ENCODE data around the gene KIRREL2.
"Not testable (repeated sequence)": the region's sequence is repeated elsewhere in the genome, so short reads cannot be mapped to it uniquely, and the experiment has no call there.

Gene KIRREL2

DNA sequence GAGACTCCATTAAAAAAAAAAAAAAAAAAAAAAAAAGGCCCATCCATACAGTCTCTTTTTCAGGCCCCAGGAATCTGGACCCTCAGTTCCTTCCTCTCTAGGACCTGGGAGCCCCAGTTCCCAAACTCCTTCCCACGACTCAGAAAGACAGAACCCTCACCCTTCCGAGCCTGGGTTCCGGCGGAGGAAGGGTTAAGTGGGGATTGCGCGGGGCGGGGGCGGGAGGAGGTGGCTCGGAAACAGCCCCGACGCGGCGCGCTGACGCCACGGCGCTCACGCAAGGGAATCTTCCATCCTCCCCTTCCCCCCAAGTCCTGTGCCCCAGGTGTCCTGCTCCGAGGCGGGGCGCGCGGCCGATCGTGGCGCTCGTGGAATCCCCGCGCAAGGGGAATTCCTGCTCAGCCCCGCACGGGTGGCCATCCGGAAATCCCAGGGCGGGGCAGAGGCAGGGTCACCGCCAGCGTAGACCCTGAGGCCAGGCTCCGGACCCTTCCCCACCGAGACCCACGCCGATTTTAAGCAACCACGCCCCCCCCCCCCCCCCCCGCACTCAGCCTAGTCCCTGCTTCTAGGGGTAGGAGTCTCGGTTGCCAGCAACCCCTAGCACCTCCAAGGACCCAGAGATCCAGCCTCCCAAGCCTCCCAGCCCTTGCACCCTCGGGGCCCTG, 43.0 kb downstream of the KIRREL2 start:
- DNase-seq, result peak; percentile 85

GRCh38 chr19:35901055-35901644, 44.4 kb downstream of the KIRREL2 start:
- DNase-seq, result no peak

DNA sequence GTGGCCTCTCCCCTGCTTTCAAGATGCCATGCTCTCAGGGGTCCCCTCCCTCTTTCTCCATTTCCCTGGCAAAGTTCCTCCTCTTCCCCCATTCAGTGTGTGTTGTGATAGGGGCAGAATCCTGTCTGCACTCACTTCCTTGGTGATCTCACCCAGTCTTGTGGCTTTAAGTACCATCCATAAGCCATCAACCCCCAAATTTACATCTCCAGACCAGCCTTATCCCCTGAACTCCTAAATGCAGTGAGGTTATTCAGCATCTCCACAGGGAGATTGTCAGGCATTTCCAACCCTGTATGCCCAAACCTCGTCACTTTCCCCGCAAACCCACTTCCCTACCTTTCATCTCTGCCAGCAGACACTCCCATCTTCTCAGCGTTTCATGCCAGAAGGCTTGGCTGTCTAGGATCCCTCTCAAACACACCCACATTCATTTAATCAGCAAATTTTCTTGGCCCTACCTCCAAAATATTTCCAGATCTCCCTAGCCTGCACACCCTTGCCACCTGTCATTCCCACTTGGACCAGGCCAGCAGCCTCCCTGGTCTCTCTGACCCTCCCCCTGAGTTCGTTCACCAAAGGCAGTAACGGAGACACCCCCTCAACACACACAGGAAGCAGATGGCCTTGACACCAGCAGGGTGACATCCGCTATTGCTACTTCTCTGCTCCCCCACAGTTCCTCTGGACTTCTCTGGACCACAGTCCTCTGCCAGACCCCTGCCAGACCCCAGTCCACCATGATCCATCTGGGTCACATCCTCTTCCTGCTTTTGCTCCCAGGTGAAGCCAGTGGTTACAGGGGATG, 45.3 kb downstream of the KIRREL2 start, which contains the start of gene HCST:
Gene HCST (plus strand): TSS at position 676 of the 808 bp plus-strand sequence. CDS start 65 bp downstream, at position 741.
- no peak for DNase-seq

- DNase-seq, result no peak
These were observed 46.3 kb downstream of the KIRREL2 start for GRCh38 chr19:35902870-35903475.

GRCh38 chr19:35903550-35904179, 47.0 kb downstream of the KIRREL2 start:
- DNase-seq, result peak; percentile 82

DNA sequence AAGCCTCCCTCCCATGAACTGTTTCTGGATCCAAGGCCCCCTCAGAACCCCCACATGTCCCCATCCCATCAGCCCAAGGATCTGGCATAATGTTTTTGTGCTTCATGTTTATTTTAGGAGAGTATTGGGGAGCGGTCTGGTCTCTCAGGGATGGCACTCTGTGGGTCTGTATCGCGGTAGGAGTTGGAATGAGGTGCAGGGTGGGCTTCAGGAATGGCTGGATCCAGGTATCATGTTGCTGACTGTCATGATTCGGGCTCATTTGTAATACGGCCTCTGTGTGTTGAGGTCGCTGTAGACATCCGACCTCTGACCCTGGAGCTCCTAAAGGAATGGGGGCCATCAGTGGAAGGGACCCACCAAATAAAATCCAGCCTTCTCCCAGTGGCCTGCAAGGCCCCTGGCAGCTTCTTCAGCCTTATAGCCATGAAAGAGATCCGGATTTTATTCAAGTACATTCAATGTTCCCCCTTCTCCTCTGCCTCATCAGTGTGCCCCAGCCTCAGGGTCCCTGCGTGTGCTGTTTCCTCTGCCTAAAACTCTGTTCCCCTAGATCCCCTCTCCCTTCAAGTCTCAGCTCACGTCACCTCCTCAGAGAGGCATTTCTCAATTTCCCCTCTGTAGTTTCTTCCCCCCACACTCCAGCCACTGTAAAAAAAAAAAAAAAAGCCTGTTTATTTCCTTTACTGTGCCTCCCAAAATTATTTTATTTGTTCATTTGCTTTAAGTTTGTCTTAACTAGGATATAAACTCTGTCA, 47.8 kb downstream of the KIRREL2 start:
- no peak for DNase-seq

DNA sequence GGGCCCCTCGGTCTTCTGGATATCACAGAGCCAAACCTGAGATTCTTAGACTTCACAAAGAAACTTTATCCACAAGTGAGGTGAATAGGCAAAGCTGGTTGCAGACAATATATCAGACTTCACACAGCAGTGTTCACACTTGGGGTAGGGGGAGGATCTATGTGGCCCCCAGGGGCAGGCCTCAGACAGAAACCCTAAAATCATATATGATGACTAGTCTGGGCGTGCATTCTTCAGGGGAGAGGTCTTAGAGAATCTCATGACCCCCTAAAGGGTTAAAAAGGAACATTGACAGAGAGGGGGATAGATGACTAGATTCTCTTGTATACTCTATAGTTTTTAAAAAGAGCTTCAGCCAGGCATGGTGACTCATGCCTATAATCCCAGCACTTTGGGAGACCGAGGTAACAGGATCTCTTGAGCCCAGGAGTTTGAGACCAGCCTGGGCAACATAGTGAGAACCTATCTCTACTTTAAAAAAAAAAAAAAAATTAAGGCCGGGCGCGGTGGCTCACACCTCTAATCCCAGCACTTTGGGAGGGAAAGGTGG, 48.5 kb downstream of the KIRREL2 start:
- DNase-seq, result no peak

DNA sequence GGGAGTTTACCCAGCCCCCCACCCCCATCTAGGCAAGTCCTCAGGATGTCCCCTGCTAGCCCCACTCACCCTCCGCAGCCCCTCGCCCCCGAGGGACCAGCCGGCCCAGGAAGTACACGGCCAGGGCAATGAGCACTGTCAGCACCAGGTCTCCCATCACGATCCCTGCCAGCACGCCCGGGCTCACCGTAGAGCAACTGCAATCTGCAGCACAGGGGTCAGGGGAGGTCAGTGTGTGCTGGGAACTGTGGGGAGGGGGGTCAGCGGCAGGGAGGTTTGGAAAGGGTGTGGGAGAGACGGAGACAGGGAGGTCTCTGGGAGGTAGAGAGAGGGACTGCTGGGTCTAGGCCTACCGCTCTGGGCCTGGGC, 50.6 kb downstream of the KIRREL2 start:
- no peak for DNase-seq

DNA sequence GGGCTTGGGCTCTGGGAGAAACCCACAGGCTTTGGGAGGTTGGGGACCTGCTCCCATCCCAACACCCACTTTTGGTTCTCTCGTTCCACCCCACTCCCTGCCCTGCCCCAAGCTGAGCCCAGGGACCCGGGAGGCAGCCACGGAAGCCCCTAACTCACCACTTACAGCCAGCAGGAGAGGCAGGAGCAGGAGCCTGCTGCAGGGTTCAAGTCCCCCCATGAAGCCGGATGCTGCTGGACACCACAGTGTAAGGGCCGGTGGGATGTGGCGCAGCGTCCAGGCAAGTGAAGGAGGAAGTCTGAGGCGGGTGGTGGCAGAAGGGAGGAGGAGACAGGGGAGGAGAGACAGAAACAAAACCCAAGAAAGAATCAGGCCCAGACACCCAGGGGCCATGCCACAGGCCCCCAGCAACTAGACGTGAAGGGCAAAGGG, 51.3 kb downstream of the KIRREL2 start, which contains the start of gene TYROBP:
Gene TYROBP (minus strand): TSS at position 286 of the 432 bp plus-strand sequence. CDS start 67 bp downstream, at position 219.
- no peak for DNase-seq

DNA sequence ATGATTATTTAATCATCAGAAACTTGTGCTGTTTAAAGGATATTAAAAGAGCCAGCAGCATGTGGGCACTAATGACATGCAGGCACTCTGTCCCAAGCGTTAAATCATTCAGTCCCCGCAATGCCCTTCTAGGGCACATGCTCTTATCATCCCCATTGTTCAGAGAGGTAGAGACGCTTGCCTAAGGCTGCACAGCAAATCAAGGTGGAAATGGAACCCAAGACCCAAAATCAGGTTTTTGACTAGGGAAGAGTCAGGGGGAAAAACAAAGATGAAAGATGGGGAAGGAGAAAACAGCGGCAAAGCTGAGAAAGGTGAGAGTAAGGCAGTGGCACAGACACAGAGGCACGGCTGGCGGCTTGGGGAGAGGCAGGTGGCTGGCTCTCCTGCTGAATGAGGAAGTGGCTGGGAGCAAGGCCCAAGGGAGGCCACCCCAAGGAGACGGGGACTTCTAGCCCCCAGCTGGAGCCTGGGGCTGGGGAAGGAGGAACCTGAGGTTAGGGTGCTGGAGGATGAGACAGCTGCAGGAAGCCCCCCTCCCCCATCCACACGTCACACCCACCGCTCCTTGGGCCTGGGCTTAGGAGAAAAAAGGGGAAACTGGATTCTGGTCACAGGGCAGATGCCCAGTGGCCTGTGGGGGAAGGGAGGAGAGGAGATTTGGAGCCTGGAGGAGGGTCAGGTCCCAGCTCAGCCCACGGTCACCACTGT, 52.4 kb downstream of the KIRREL2 start:
- DNase-seq, result no peak

DNA sequence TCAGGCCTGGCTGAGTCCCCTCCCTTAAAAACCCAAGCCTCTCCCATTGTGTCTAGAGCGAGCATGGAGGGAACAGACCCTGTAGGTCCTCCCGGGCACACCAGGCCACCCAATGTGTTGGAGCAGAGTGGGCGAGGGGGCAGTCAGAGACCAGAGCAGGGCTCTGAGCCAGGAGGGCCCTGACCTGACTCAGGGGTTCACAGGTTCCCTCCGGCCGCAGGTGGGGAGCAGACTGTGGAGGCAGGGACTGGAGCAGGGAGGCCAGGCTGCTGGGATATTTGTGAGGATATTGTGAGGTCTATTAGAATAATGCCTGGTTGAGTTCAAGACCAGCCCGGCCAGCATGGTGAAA, 52.9 kb downstream of the KIRREL2 start:
- DNase-seq, result no peak

DNA sequence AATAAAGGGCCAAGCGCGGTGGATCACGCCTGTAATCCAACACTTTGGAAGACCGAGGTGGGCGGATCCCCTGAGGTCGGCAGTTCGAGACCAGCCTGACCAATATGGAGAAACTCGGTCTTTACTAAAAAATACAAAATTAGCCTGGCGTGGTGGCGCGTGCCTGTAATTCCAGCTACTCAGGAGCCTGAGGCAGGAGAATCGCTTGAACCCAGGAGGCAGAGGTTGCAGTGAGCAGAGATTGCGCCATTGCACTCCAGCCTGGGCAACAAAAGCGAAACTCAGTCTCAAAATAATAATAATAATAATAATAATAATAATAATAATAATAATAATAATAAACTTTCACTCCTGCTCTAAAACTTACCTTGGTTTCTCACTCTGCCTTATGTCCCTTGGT, 53.6 kb downstream of the KIRREL2 start:
- DNase-seq, result not testable (repeated sequence)

GRCh38 chr19:35911173-35911572, 54.5 kb downstream of the KIRREL2 start:
- no peak for DNase-seq

DNA sequence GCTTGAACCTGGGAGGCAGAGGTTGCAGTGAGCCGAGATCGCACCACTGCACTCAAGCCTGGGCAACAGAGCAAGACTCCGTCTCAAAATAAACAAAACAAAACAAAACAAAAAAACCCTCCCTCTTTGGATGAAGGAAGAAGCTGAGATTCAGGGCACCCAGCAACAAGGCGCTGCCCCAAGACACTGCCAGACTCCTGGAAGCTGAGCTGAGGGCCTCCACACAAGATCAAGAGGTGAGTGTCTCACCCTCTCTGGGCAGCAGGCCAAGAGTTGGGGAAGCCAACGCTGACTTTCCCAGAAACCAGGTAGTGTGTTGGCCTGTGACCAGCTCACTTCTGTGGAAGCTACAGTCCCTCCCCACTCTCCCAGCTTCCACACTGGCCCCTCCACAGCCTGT, 55.1 kb downstream of the KIRREL2 start:
- DNase-seq, result peak; percentile 29

DNA sequence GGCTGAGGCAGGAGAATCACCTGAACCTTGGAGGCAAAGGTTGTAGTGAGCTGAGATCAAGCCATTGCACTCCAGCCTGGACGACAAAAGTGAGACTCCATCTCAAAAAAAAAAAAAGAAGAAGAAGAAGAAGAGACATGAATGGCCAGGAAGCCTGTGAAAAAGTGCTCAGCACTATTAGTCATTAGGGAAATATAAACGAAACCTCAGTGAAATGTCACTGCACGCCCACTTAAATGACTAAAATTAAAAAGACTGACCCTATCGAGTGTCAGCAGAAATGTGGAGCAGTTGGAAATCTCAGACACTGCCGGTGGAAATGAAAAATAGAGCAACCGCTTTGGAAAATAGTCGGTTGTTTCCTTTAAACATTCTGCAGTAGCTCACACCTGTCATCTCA, 56.9 kb downstream of the KIRREL2 start:
- DNase-seq, result no peak

DNA sequence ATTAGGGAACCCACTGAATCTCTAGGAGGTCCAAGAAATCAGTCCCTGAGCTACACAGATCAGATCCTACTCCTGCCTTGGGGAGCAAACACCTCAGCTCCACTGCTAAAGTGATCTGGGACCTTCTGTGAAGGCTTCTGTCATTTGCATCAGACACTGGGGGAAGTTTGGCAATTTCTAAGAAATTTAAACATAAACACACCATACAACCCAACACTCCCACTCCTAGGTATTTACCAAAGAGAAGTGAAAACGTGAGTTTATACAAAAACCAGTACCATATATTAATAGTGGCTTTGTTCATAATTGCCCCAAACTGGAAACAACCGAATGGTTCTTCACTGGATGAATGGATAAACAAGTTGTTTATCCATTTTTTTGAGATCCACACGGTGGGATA, 58.7 kb downstream of the KIRREL2 start:
- DNase-seq, result no peak

Measured in NCI-H69 (cell line).